Glutamatergic neuron (in vitro differentiated cells): ENCODE results near the gene ITPK1. TPM values are rescaled to one million over a fixed set of nuclear protein-coding genes. Genes with fewer than 3 reads are reported as not detected.

Experiments used
- DNase-seq: peaks from one replicate; pipeline ENCODE4 v3.0.0; 2022
- H3K27ac Mint-ChIP-seq: one replicate; pipeline ENCODE4 v1.8.0; 2020; ENCODE audit warnings: mild to moderate bottlenecking, mixed read lengths, inconsistent platforms; ENCODE audit not compliant: unreplicated experiment
- H3K27me3 Mint-ChIP-seq: one replicate; pipeline ENCODE4 v1.8.0; 2020; ENCODE audit warnings: mild to moderate bottlenecking, moderate library complexity, mixed read lengths, inconsistent platforms; ENCODE audit not compliant: unreplicated experiment
- H3K36me3 Mint-ChIP-seq: one replicate; pipeline ENCODE4 v1.8.0; 2020; ENCODE audit warnings: mild to moderate bottlenecking, mixed read lengths, inconsistent platforms; ENCODE audit not compliant: unreplicated experiment
- H3K4me1 Mint-ChIP-seq: one replicate; pipeline ENCODE4 v1.8.0; 2020; ENCODE audit warnings: mild to moderate bottlenecking, low read depth, mixed read lengths, inconsistent platforms; ENCODE audit not compliant: unreplicated experiment
- H3K4me3 Mint-ChIP-seq: one replicate; pipeline ENCODE4 v1.8.0; 2020; ENCODE audit warnings: mild to moderate bottlenecking, mixed read lengths, inconsistent platforms; ENCODE audit not compliant: unreplicated experiment
- H3K9me3 Mint-ChIP-seq: one replicate; pipeline ENCODE4 v1.8.0; 2020; ENCODE audit warnings: mild to moderate bottlenecking, moderate library complexity, mixed read lengths, inconsistent platforms; ENCODE audit not compliant: unreplicated experiment
- total RNA-seq: library from RNA; stranded (reverse); fragmentation: NEBNext Ultra II Directional; extraction: Animal tissue kit (Norgen Biotek cat#: 25700); gene quantifications from one replicate; pipeline ENCODE4 v1.2.1, GENCODE V29; 2021; ENCODE audit not compliant: unreplicated experiment
- TF ChIP-seq, protein P1 (sequence below): fragments of 200-600 bp; sonication (generic); IDR thresholded peaks from one replicate; pipeline ENCODE4 v1.5.0; 2021; ENCODE audit not compliant: partially characterized antibody, unreplicated experiment

ITPK1 gene
- total RNA-seq, 1 donor from 2014 or later: 132 TPM

DNA sequence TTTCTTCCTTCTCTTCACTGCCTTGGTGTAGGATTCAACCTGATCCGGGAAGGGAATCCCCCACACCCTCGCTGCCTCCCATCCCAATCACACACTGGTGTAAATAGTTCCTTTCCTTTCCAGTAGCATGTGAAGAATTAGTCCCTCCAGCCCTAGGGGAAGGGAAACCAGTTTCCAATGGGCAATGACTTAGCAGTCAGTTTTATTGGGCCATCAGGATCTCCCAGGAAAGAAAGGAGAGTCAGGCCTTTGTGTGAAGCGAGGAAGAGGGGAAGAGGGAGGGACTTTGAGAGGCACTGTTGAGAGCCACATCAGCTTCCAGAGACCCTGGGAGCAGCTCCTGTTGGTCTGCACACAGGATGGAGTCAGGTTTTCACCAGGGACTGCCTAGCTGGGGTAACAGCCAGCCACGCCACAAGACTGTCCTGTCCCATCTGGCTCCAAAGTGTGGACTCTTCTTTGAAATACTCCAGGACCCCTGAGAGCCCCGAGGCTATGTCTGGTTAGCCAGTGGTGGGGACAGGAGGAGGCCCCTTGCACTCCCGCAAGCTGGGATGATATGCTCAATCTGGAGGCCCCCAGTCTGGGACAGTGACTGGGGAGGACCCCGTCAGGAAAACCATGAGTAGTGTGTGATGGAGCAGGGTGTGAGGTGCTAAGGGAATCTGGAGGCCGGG is 41.1 kb upstream of the ITPK1 start:
- DNase-seq: no peak
- TF ChIP-seq, protein P1, sequence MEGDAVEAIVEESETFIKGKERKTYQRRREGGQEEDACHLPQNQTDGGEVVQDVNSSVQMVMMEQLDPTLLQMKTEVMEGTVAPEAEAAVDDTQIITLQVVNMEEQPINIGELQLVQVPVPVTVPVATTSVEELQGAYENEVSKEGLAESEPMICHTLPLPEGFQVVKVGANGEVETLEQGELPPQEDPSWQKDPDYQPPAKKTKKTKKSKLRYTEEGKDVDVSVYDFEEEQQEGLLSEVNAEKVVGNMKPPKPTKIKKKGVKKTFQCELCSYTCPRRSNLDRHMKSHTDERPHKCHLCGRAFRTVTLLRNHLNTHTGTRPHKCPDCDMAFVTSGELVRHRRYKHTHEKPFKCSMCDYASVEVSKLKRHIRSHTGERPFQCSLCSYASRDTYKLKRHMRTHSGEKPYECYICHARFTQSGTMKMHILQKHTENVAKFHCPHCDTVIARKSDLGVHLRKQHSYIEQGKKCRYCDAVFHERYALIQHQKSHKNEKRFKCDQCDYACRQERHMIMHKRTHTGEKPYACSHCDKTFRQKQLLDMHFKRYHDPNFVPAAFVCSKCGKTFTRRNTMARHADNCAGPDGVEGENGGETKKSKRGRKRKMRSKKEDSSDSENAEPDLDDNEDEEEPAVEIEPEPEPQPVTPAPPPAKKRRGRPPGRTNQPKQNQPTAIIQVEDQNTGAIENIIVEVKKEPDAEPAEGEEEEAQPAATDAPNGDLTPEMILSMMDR: no peak
- Mint-ChIP-seq H3K4me3 (no peak overlapping the region), H3K4me1 (peaks cover 5% of the 10 kb centered on the region), H3K9me3 (peaks cover 2% of the 10 kb centered on the region), H3K27ac (no peak overlapping the region), H3K36me3 (no peaks in the 10 kb centered on the region), H3K27me3 (no peaks in the 10 kb centered on the region)

DNA sequence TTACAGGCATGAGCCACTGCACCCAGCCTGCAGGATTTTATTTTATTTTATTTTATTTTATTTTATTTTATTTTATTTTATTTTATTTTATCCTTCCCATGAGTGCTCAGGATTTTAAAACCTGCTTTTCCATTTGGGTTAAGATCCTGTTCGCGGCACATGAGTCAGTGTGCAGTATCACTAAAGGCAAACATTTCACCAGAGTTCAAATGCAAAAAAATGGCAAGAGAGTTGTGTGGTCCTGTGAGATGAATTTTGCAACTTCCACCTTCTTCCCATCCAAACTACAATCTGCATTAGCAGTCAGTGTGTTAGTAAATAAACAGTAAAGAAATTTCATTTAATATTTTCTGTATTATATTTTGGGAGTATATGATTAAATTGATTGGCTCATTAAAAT is 39.9 kb upstream of the ITPK1 start:
- Mint-ChIP-seq H3K4me1 (peaks cover 5% of the 10 kb centered on the region), H3K4me3 (no peak overlapping the region), H3K9me3 (peaks cover 2% of the 10 kb centered on the region), H3K27ac (no peak overlapping the region), H3K36me3 (no peaks in the 10 kb centered on the region), H3K27me3 (peaks cover 1% of the 10 kb centered on the region)
- TF ChIP-seq, protein P1: no peak
- DNase-seq: no peak

DNA sequence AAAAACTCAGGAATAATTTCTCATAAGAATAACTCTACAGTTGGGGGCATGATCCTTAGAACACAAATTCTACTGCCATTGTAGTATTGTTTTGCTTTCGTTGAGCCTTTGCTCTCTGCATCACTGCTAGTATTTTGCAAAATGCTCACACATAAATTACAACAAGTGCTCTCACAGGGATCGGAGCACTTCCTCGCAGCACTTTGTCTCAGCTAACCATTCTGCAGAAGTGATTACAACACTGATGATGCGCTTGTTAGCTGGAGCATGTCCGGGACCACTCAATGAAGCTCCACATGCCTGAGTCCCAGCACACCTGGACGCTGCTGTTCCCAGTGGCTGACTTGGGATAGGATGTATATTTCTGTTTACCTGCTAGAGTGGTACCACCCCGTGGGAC is 37.4 kb upstream of the ITPK1 start:
- Mint-ChIP-seq H3K27me3 (peaks cover 1% of the 10 kb centered on the region), H3K4me1 (peaks cover 2% of the 10 kb centered on the region), H3K27ac (no peak overlapping the region), H3K4me3 (no peak overlapping the region), H3K36me3 (no peaks in the 10 kb centered on the region), H3K9me3 (peaks cover 2% of the 10 kb centered on the region)
- DNase-seq: no peak
- TF ChIP-seq, protein P1: no peak

DNA sequence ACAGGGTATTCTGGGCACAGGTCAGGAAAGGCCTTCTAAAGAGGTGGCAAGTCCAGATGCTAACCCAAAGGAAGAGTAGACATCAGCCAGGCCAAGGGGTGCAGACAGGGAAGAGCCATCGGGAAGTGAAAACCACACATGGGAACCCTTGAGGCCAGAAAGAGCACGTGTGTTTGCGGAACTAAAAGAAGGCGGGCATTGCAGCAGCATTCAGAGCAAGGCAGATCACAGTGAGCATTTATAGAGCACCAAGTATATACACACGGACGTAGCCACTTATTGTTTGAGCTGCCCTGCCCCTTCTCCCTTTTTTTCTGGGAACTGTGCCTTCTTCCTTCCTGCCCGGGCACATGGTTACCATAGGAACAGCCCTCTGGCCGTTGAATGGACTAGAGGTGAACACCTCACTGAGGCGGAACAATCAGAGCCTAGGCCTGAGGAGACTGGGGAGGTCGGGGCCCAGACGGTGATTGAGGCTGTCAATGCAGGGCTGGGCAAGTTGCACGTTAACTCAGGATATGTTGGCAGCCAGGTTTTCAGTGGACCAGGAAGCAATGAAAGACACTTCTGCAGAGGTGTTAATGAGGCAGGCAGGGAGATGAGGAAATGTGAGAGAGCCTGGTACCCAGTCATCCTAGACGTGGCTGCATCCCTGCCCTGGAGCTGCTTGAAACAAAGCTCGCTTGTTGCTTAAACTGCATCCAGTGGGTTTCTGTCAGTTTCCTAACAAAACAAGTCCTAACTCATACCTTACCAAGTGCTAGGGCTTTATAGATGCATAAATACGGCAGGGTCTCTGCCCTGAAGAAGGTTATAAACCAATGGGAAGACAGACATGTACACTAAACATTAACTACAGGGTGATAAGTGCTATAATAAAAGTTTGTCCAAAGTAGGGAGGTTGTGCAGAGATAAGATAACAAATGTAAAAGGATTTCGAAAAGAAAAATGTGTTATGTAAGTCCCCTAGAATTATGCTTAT is 34.8 kb upstream of the ITPK1 start:
- no peaks in the 10 kb centered on the region for H3K36me3 Mint-ChIP-seq
- peaks cover 6% of the 10 kb centered on the region for H3K27me3 Mint-ChIP-seq
- peaks cover 2% of the 10 kb centered on the region for H3K9me3 Mint-ChIP-seq
- no peak overlapping the region for H3K4me3 Mint-ChIP-seq
- TF ChIP-seq, protein P1: no peak
- no peaks in the 10 kb centered on the region for H3K4me1 Mint-ChIP-seq
- no peak for DNase-seq
- H3K27ac Mint-ChIP-seq: no peak overlapping the region

DNA sequence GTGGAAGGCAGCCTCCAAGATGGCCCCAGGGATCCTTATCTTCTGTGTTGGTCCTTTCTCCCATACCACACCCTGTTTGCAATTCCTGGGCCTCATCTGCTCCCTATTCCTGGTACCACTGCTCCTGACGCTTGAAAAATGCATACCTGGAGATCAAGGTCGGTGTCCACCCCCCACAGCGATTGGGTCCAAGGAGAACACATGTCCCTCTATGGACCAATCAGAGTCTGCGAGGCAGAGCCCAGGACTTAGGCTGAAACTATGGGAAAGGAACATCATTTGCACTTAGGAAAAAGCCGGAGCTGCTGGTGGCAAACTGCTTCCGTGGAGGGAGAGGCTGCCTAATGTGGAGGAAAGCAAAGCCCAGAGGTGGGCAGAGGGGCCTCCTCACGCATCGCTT is 33.3 kb upstream of the ITPK1 start:
- no peak for DNase-seq
- Mint-ChIP-seq H3K4me3 (no peak overlapping the region), H3K27me3 (peaks cover 6% of the 10 kb centered on the region), H3K36me3 (no peaks in the 10 kb centered on the region), H3K27ac (no peak overlapping the region), H3K9me3 (peaks cover 2% of the 10 kb centered on the region), H3K4me1 (no peaks in the 10 kb centered on the region)
- TF ChIP-seq, protein P1: no peak
